Measurements from ENCODE around the gene ATF6. TPM values are rescaled to one million over a fixed set of nuclear protein-coding genes. Genes with fewer than 3 reads are reported as not detected.
A peak's percentile ranks its signal among the peaks of the same experiment; 100 is the strongest.

Gene ATF6
- polyA plus RNA-seq, 2 of the 4 experiments (the other 2 are of a cell fraction): 8.6 to 28.0 TPM

GRCh38 chr1:161930064-161930463 lies 163.9 kb downstream of the ATF6 start:
- Histone ChIP-seq H3K4me3 (no peak overlapping the region), H3K9me3 (no peaks in the 10 kb centered on the region), H3K4me1 (no peaks in the 10 kb centered on the region), H3K4me2 (no peak overlapping the region), H3K27ac (no peak overlapping the region)
- 65% methylated on average over 1 of the region's 1 CpG for WGBS (ENCODE audit: missing lambda C conversion rate)
- TF ChIP-seq RCOR1 (IDR thresholded peaks at IDR 0.05; ENCODE audit: low read depth, low read length) (no peak), MAFK (IDR thresholded peaks at IDR 0.05; ENCODE audit: partially characterized antibody) (peak; percentile 60)
- ATAC-seq: no peak
- DNase-seq (ENCODE audit: low read depth in 1 of 2, low spot score in 1 of 2): no peak
- ChIA-PET CTCF (interaction anchor here (1.5 kb wide), 1 partner anchor 10 kb away, joined by 4 read pairs; no protein-coding TSS in a partner anchor), POLR2A (no interaction called here)
- no peak for FAIRE-seq

DNA sequence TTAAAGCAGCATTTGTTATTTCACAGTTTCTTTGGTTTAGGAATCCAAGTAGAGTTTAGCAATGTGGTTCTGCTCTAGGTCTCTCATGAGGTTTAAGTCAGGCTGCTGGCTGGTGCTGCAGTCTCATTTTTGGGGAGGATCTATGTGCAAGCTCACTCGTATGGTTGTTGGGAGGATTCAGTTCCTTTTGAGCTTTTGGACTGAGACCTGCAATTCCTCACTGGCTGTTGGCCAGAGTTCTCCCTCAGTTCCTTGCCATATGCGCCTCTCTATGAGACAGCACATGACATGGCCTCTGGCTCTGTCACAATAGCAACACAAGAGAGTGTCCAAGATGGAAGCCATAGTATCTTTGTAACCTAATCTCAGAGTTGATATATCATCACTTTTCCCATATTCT lies 166.5 kb downstream of the ATF6 start:
- Histone ChIP-seq H3K9me3 (no peaks in the 10 kb centered on the region), H3K27ac (no peak overlapping the region), H3K4me1 (no peaks in the 10 kb centered on the region), H3K4me3 (no peak overlapping the region), H3K4me2 (no peak overlapping the region)
- TF ChIP-seq JUN (IDR thresholded peaks at IDR 0.05): no peak
- no peak for TF ChIP-seq CEBPB (IDR thresholded peaks at IDR 0.05)
- TF ChIP-seq ZSCAN20 (CRISPR knock-in tag; IDR thresholded peaks at IDR 0.05): no peak
- TF ChIP-seq SMC3 (IDR thresholded peaks at IDR 0.05): no peak
- TF ChIP-seq CBX2 (IDR thresholded peaks at IDR 0.05; ENCODE audit: borderline replicate concordance, low read depth): no peak
- no peak for TF ChIP-seq ZNF302 (CRISPR knock-in tag; IDR thresholded peaks at IDR 0.05)
- TF ChIP-seq TFCP2L1 (CRISPR knock-in tag; IDR thresholded peaks at IDR 0.05): no peak
- TF ChIP-seq, protein P1, sequence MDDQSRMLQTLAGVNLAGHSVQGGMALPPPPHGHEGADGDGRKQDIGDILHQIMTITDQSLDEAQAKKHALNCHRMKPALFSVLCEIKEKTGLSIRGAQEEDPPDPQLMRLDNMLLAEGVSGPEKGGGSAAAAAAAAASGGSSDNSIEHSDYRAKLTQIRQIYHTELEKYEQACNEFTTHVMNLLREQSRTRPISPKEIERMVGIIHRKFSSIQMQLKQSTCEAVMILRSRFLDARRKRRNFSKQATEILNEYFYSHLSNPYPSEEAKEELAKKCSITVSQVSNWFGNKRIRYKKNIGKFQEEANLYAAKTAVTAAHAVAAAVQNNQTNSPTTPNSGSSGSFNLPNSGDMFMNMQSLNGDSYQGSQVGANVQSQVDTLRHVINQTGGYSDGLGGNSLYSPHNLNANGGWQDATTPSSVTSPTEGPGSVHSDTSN (IDR thresholded peaks at IDR 0.05): no peak
- TF ChIP-seq CHD2 (IDR thresholded peaks at IDR 0.05; ENCODE audit: low read length, partially characterized antibody): no peak
- no peak for TF ChIP-seq ESRRA (IDR thresholded peaks at IDR 0.05; ENCODE audit: borderline replicate concordance, low read length)
- TF ChIP-seq EHMT2 (IDR thresholded peaks at IDR 0.05; ENCODE audit: low read depth): no peak
- TF ChIP-seq RAD21 (conservative IDR thresholded peaks at IDR 0.05 in 1 of 2, IDR thresholded peaks at IDR 0.05 in 1 of 2): no peak
- TF ChIP-seq, protein P2, sequence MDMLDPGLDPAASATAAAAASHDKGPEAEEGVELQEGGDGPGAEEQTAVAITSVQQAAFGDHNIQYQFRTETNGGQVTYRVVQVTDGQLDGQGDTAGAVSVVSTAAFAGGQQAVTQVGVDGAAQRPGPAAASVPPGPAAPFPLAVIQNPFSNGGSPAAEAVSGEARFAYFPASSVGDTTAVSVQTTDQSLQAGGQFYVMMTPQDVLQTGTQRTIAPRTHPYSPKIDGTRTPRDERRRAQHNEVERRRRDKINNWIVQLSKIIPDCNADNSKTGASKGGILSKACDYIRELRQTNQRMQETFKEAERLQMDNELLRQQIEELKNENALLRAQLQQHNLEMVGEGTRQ (IDR thresholded peaks at IDR 0.05): no peak
- TF ChIP-seq CBX8 (IDR thresholded peaks at IDR 0.05): no peak
- no peak for TF ChIP-seq RCOR1 (IDR thresholded peaks at IDR 0.05; ENCODE audit: low read depth, low read length)
- TF ChIP-seq RNF2 (IDR thresholded peaks at IDR 0.05; ENCODE audit: borderline replicate concordance, low read depth): no peak
- no peak for TF ChIP-seq NPAS2 (CRISPR knock-in tag; IDR thresholded peaks at IDR 0.05; ENCODE audit: borderline replicate concordance)
- TF ChIP-seq, protein P3, sequence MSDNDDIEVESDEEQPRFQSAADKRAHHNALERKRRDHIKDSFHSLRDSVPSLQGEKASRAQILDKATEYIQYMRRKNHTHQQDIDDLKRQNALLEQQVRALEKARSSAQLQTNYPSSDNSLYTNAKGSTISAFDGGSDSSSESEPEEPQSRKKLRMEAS (IDR thresholded peaks at IDR 0.05): no peak
- TF ChIP-seq E2F6 (IDR thresholded peaks at IDR 0.05; ENCODE audit: borderline replicate concordance, low read depth): no peak
- FAIRE-seq (no peak), DNase-seq (ENCODE audit: low read depth in 1 of 2, low spot score in 1 of 2) (no peak), ATAC-seq (no peak)
- CTCF ChIA-PET: interaction anchor here (1.3 kb wide), 1 partner anchor 9 kb away, joined by 4 read pairs; no protein-coding TSS in a partner anchor
- POLR2A ChIA-PET: no interaction called here
- WGBS (ENCODE audit: missing lambda C conversion rate): 92% methylated on average over 2 of the region's 2 CpGs
